Neural progenitor cell (in vitro differentiated cells): ENCODE results near the gene NEDD1. TPM values are rescaled to one million over a fixed set of nuclear protein-coding genes. Genes with fewer than 3 reads are reported as not detected.
A peak's percentile ranks its signal among the peaks of the same experiment; 100 is the strongest.

Experiments
- DNase-seq: peaks from one replicate; pipeline ENCODE4 v3.0.0-alpha.2; 2016; ENCODE audit warnings: low spot score
- H2AFZ ChIP-seq: fragments of 200-600 bp; sonication (generic); replicated peaks from 2 replicates; pipeline ENCODE4 v1.6.1; 2016; ENCODE audit warnings: antibody characterized with exemption
- H3F3A ChIP-seq: fragments of 200-600 bp; sonication (generic); 2 replicates; pipeline ENCODE4 v1.6.1; 2016; ENCODE audit warnings: antibody characterized with exemption, low read depth
- H3K27ac ChIP-seq: fragments of 200-600 bp; sonication (generic); 2 replicates; pipeline ENCODE4 v1.5.1; 2016; ENCODE audit warnings: mild to moderate bottlenecking
- H3K27me3 ChIP-seq: fragments of 200-600 bp; sonication (generic); 2 replicates; pipeline ENCODE4 v1.6.1; 2016; ENCODE audit warnings: mild to moderate bottlenecking, moderate library complexity
- H3K36me3 ChIP-seq: fragments of 200-600 bp; sonication (generic); 2 replicates; pipeline ENCODE4 v1.5.1; 2016
- H3K4me1 ChIP-seq: fragments of 200-600 bp; sonication (generic); 2 replicates; pipeline ENCODE4 v1.6.1; 2016; ENCODE audit warnings: mixed run types
- H3K4me2 ChIP-seq: fragments of 200-600 bp; sonication (generic); 2 replicates; pipeline ENCODE4 v1.6.1; 2016
- H3K4me3 ChIP-seq: fragments of 200-600 bp; sonication (generic); 2 replicates; pipeline ENCODE4 v1.5.1; 2016
- H3K79me2 ChIP-seq: fragments of 200-600 bp; sonication (generic); 2 replicates; pipeline ENCODE4 v1.6.1; 2016; ENCODE audit warnings: low read depth
- H3K9ac ChIP-seq: fragments of 200-600 bp; sonication (generic); 2 replicates; pipeline ENCODE4 v1.6.1; 2016
- H3K9me3 ChIP-seq: fragments of 200-600 bp; sonication (generic); 2 replicates; pipeline ENCODE4 v1.5.1; 2016; ENCODE audit warnings: low read depth
- H4K20me1 ChIP-seq: fragments of 200-600 bp; sonication (generic); 2 replicates; pipeline ENCODE4 v1.6.1; 2016; ENCODE audit warnings: low read depth
- H3K27ac Mint-ChIP-seq: 3 replicates; pipeline ENCODE4 v1.8.0; 2021; ENCODE audit warnings: mixed read lengths
- H3K27me3 Mint-ChIP-seq: 2 replicates; pipeline ENCODE4 v1.8.0; 2022; ENCODE audit warnings: low read depth, mild to moderate bottlenecking, inconsistent platforms, moderate library complexity, mixed read lengths; ENCODE audit not compliant: insufficient read depth
- H3K36me3 Mint-ChIP-seq: 3 replicates; pipeline ENCODE4 v1.8.0; 2021; ENCODE audit warnings: mixed read lengths
- H3K4me1 Mint-ChIP-seq: 3 replicates; pipeline ENCODE4 v1.8.0; 2021; ENCODE audit warnings: mixed read lengths
- H3K4me3 Mint-ChIP-seq: 3 replicates; pipeline ENCODE4 v1.8.0; 2021; ENCODE audit warnings: mild to moderate bottlenecking, moderate library complexity, mixed read lengths
- H3K9me3 Mint-ChIP-seq: 3 replicates; pipeline ENCODE4 v1.8.0; 2020; ENCODE audit warnings: mixed read lengths
- EZH2 ChIP-seq: fragments of 200-600 bp; sonication (generic); IDR thresholded peaks from 2 replicates; pipeline ENCODE4 v1.6.1; 2017; ENCODE audit warnings: antibody characterized with exemption, mild to moderate bottlenecking, moderate library complexity
- EZH2phosphoT487 ChIP-seq: fragments of 200-600 bp; sonication (generic); IDR thresholded peaks from 2 replicates; pipeline ENCODE4 v1.6.1; 2017; ENCODE audit warnings: antibody characterized with exemption
- total RNA-seq: library from RNA; depleted of rRNA; stranded (reverse); fragments of >200 nt; gene quantifications from 2 replicates; pipeline ENCODE4 v1.2.3, GENCODE V29; 2015; ENCODE audit warnings: low replicate concordance
- TF ChIP-seq, protein P1 (sequence below): fragments of 200-600 bp; sonication (generic); IDR thresholded peaks from 2 replicates; pipeline ENCODE4 v1.5.1; 2017; ENCODE audit warnings: antibody characterized with exemption, mild to moderate bottlenecking

Gene NEDD1
- total RNA-seq = 72.7 and 115 TPM in 2 replicates

GRCh38 chr12:96906849-96907670 is at the start of gene NEDD1:
TSS of gene NEDD1 (plus strand) at chr12:96907257. CDS start at chr12:96909760, 2,503 bp downstream.
- Histone ChIP-seq H3K4me3 (peak within 1 kb of the TSS; percentile 66), H3K79me2 (peaks cover 47% of the 10 kb centered on the region), H3K4me1 (peaks cover 32% of the 10 kb centered on the region), H3K36me3 (no peaks in the 10 kb centered on the region), H3K4me2 (peak within 1 kb of the TSS; percentile 84), H3K9ac (peak within 1 kb of the TSS; percentile 31), H3K27ac (peak within 1 kb of the TSS; percentile 36), H3K9me3 (no peaks in the 10 kb centered on the region), H2AFZ (peak within 1 kb of the TSS; percentile 93), H4K20me1 (no peaks in the 10 kb centered on the region), H3F3A (peaks cover 9% of the 10 kb centered on the region), H3K27me3 (no peaks in the 10 kb centered on the region)
- H3K4me3 Mint-ChIP-seq = peak within 1 kb of the TSS; percentile 95
- H3K36me3 Mint-ChIP-seq = peaks cover 20% of the 10 kb centered on the region
- peaks cover 2% of the 10 kb centered on the region for H3K9me3 Mint-ChIP-seq
- peaks cover 3% of the 10 kb centered on the region for H3K27me3 Mint-ChIP-seq
- peak within 1 kb of the TSS; percentile 96 for H3K27ac Mint-ChIP-seq
- H3K4me1 Mint-ChIP-seq = peaks cover 39% of the 10 kb centered on the region
- peak; percentile 93 for DNase-seq
- no peak for TF ChIP-seq EZH2phosphoT487
- no peak for TF ChIP-seq EZH2
- TF ChIP-seq, protein P1, sequence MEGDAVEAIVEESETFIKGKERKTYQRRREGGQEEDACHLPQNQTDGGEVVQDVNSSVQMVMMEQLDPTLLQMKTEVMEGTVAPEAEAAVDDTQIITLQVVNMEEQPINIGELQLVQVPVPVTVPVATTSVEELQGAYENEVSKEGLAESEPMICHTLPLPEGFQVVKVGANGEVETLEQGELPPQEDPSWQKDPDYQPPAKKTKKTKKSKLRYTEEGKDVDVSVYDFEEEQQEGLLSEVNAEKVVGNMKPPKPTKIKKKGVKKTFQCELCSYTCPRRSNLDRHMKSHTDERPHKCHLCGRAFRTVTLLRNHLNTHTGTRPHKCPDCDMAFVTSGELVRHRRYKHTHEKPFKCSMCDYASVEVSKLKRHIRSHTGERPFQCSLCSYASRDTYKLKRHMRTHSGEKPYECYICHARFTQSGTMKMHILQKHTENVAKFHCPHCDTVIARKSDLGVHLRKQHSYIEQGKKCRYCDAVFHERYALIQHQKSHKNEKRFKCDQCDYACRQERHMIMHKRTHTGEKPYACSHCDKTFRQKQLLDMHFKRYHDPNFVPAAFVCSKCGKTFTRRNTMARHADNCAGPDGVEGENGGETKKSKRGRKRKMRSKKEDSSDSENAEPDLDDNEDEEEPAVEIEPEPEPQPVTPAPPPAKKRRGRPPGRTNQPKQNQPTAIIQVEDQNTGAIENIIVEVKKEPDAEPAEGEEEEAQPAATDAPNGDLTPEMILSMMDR = no peak

- peaks cover 8% of the 10 kb centered on the region for H3K36me3 Mint-ChIP-seq
- H3K4me3 Mint-ChIP-seq = no peak overlapping the region
- DNase-seq = no peak
- H3K4me1 Mint-ChIP-seq = peaks cover 8% of the 10 kb centered on the region
- Histone ChIP-seq H2AFZ (no peak overlapping the region), H3K4me3 (no peak overlapping the region), H4K20me1 (no peaks in the 10 kb centered on the region), H3K4me2 (no peak overlapping the region), H3K9ac (no peak overlapping the region), H3K9me3 (no peaks in the 10 kb centered on the region), H3K4me1 (no peaks in the 10 kb centered on the region), H3K27me3 (no peaks in the 10 kb centered on the region), H3K27ac (no peak overlapping the region), H3F3A (no peaks in the 10 kb centered on the region), H3K36me3 (no peaks in the 10 kb centered on the region), H3K79me2 (no peaks in the 10 kb centered on the region)
- TF ChIP-seq, protein P1 = no peak
- TF ChIP-seq EZH2 (no peak), EZH2phosphoT487 (no peak)
- H3K27ac Mint-ChIP-seq = no peak overlapping the region
- H3K27me3 Mint-ChIP-seq = peaks cover 3% of the 10 kb centered on the region
- peaks cover 21% of the 10 kb centered on the region for H3K9me3 Mint-ChIP-seq
These were observed 48.9 kb upstream of the NEDD1 start for GRCh38 chr12:96858162-96858561.

GRCh38 chr12:96861656-96862055 is 45.4 kb upstream of the NEDD1 start:
- H3K79me2 ChIP-seq = no peaks in the 10 kb centered on the region
- Mint-ChIP-seq H3K27ac (no peak overlapping the region), H3K9me3 (peaks cover 10% of the 10 kb centered on the region), H3K27me3 (no peaks in the 10 kb centered on the region), H3K4me3 (no peak overlapping the region), H3K4me1 (peaks cover 15% of the 10 kb centered on the region), H3K36me3 (peaks cover under 1% of the 10 kb centered on the region)
- no peak overlapping the region for H3K4me3 ChIP-seq
- TF ChIP-seq EZH2 = no peak
- TF ChIP-seq EZH2phosphoT487 = no peak
- TF ChIP-seq, protein P1 = no peak
- H3K36me3 ChIP-seq = no peaks in the 10 kb centered on the region
- H3K9ac ChIP-seq = no peak overlapping the region
- H3K27me3 ChIP-seq = no peaks in the 10 kb centered on the region
- H3F3A ChIP-seq = no peaks in the 10 kb centered on the region
- no peak overlapping the region for H2AFZ ChIP-seq
- DNase-seq = no peak
- no peak overlapping the region for H3K4me2 ChIP-seq
- H3K9me3 ChIP-seq = no peaks in the 10 kb centered on the region
- H4K20me1 ChIP-seq = no peaks in the 10 kb centered on the region
- no peak overlapping the region for H3K27ac ChIP-seq
- H3K4me1 ChIP-seq = no peaks in the 10 kb centered on the region
